ENCODE results near the gene NUP214. TPM values are rescaled to one million over a fixed set of nuclear protein-coding genes. Genes with fewer than 3 reads are reported as not detected.

Gene NUP214
- total RNA-seq, 1 experiment from 2014 or later: 34.9 TPM

DNA sequence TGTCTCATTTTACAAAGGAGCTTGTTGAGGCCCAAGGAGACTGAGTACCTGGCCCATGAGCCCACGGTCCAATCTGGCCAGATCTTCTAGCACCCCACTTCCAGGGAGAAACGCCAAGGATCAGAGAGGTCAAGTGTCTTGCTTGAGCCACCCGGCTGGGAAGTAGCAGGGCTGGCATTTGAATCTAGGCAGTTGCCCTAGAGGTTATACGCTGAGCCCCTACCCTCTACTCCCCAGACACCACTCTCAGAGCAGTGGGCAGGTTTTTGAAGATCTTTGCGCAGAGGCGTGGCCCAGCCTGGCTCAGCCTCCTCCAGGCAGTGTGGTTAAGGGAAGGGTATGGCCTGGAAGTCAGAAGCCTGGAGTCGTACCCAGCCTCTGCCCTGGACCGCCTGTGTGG lies 5.8 kb upstream of the NUP214 start:
- CTCF ChIA-PET: interaction anchor here (0.7 kb wide), 1 partner anchor 31 kb away, joined by 4 read pairs; no protein-coding TSS in a partner anchor
- H3K27me3 ChIP-seq (ENCODE audit: control insufficient read depth, insufficient read depth, low read length): no peaks in the 10 kb centered on the region
- no peaks in the 10 kb centered on the region; the same call in 1 of the 2 replicates for H3K36me3 ChIP-seq (ENCODE audit: control insufficient read depth, insufficient read depth, low read length)
- H3K27ac ChIP-seq (ENCODE audit: low read length): no peak overlapping the region
- in situ Hi-C loops (cut with HindIII; ENCODE audit: low pct_unique_long_range_greater_than_20kb, low sequenced_read_pairs) (no loop called here), intact Hi-C loops (cut with micrococcal nuclease; ENCODE audit: unreplicated experiment) (no loop called here)
- no TSS peak for BruUV-seq (replicated peaks)
- no peak for DNase-seq (ENCODE audit: low read depth, low spot score)
- no peak overlapping the region for H3K4me3 ChIP-seq (ENCODE audit: low read depth in 2 of 2, low read length in 2 of 2)
- TF ChIP-seq CTCF (IDR thresholded peaks at IDR 0.05) (no peak), REST (IDR thresholded peaks at IDR 0.05; ENCODE audit: insufficient read depth in 1 of 2, low read depth in 2 of 2, low read length in 1 of 2) (no peak), POLR2AphosphoS5 (IDR thresholded peaks at IDR 0.05; ENCODE audit: low read depth, low read length) (no peak), TCF7L2 (IDR thresholded peaks at IDR 0.05; ENCODE audit: low read depth, low read length) (no peak), SIN3A (IDR thresholded peaks at IDR 0.05; ENCODE audit: borderline replicate concordance, insufficient read depth, low read depth, low read length) (no peak)
- H3K9me3 ChIP-seq (ENCODE audit: control insufficient read depth, insufficient read depth, low read depth, low read length): no peaks in the 10 kb centered on the region
- H3K4me1 ChIP-seq (ENCODE audit: control insufficient read depth, insufficient read depth, low read length): no peaks in the 10 kb centered on the region
- POLR2A ChIA-PET: no interaction called here
- ATAC-seq: no peak

DNA sequence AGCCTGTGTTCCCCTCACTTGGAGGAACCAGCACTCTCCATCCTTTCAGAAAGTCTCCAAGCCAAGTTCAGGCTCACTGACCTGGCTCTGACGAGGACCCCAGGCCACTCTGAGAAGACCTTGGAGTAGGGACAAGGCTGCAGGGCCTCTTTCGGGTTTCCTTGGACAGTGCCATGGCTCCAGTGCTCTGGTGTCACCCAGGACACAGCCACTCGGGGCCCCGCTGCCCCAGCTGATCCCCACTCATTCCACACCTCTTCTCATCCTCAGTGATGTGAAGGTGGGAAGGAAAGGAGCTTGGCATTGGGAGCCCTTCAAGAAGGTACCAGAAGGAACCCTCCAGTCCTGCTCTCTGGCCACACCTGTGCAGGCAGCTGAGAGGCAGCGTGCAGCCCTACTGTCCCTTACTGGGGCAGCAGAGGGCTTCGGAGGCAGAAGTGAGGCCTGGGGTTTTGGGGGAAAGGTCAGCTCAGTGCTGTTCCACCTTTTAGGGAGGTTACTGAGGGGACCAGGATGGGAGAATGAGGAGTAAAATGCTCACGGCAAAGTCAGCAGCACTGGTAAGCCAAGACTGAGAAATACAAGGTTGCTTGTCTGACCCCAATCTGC lies 4.7 kb upstream of the NUP214 start:
- CTCF ChIA-PET: no interaction called here
- no TSS peak for BruUV-seq (replicated peaks)
- ATAC-seq (no peak), DNase-seq (ENCODE audit: low read depth, low spot score) (no peak)
- no peaks in the 10 kb centered on the region for H3K9me3 ChIP-seq (ENCODE audit: control insufficient read depth, insufficient read depth, low read depth, low read length)
- TF ChIP-seq POLR2AphosphoS5 (IDR thresholded peaks at IDR 0.05; ENCODE audit: low read depth, low read length) (no peak), CTCF (IDR thresholded peaks at IDR 0.05) (no peak), REST (IDR thresholded peaks at IDR 0.05; ENCODE audit: insufficient read depth in 1 of 2, low read depth in 2 of 2, low read length in 1 of 2) (no peak), TCF7L2 (IDR thresholded peaks at IDR 0.05; ENCODE audit: low read depth, low read length) (no peak), SIN3A (IDR thresholded peaks at IDR 0.05; ENCODE audit: borderline replicate concordance, insufficient read depth, low read depth, low read length) (no peak)
- in situ Hi-C loops (cut with HindIII; ENCODE audit: low pct_unique_long_range_greater_than_20kb, low sequenced_read_pairs): no loop called here
- POLR2A ChIA-PET: no interaction called here
- intact Hi-C loops (cut with micrococcal nuclease; ENCODE audit: unreplicated experiment): no loop called here
- no peaks in the 10 kb centered on the region for H3K27me3 ChIP-seq (ENCODE audit: control insufficient read depth, insufficient read depth, low read length)
- no peaks in the 10 kb centered on the region for H3K4me1 ChIP-seq (ENCODE audit: control insufficient read depth, insufficient read depth, low read length)
- H3K27ac ChIP-seq (ENCODE audit: low read length): no peak overlapping the region
- no peaks in the 10 kb centered on the region; the same call in 1 of the 2 replicates for H3K36me3 ChIP-seq (ENCODE audit: control insufficient read depth, insufficient read depth, low read length)
- H3K4me3 ChIP-seq (ENCODE audit: low read depth in 2 of 2, low read length in 2 of 2): no peak overlapping the region

Data from Panc1 (cell line).